Uterus (tissue), 4 donors: Measurements from ENCODE around the gene IFNG-AS1. TPM values are rescaled to one million over a fixed set of nuclear protein-coding genes. Genes with fewer than 3 reads are reported as not detected.

ENCODE experiments used
- DNase-seq, 2 donors: peaks; one replicate each; pipeline ENCODE4 v3.0.0-alpha.2; 2019 to 2020
- H3K27ac ChIP-seq, 2 donors: fragments of 200-600 bp; sonication (generic); 1 replicate in 1 of 2; 2 replicates in 1 of 2; pipeline ENCODE4 v1.5.1; 2016 to 2018
- H3K27me3 ChIP-seq, 2 donors: fragments of 200-600 bp; sonication (generic); one replicate each; pipeline ENCODE4 v1.5.1; 2018 to 2019; ENCODE audit warnings: control low read depth in 1 of 2
- H3K36me3 ChIP-seq, 2 donors: fragments of 200-600 bp; sonication (generic); one replicate each; pipeline ENCODE4 v1.5.1; 2019; ENCODE audit warnings: control low read depth in 1 of 2
- H3K4me1 ChIP-seq, 2 donors: fragments of 200-600 bp; sonication (generic); one replicate each; pipeline ENCODE4 v1.5.1; 2018 to 2019; ENCODE audit warnings: control low read depth in 1 of 2
- H3K4me3 ChIP-seq, 2 donors: fragments of 200-600 bp; sonication (generic); 1 replicate in 1 of 2; 2 replicates in 1 of 2; pipeline ENCODE4 v1.5.1; 2018 to 2019; ENCODE audit warnings: mild to moderate bottlenecking in 1 of 2
- H3K9me3 ChIP-seq, 2 donors: fragments of 200-600 bp; sonication (generic); one replicate each; pipeline ENCODE4 v1.5.1; 2019; ENCODE audit warnings: control low read depth in 1 of 2
- CTCF ChIP-seq, 4 experiments: fragments of 200-600 bp in 2 of 4; fragments of 450-650 bp in 2 of 4; sonication (generic) in 2 of 4; IDR thresholded peaks; one replicate each; pipeline ENCODE4 v1.5.1; 2016 to 2019; ENCODE audit warnings: antibody characterized with exemption in 4 of 4, mild to moderate bottlenecking in 2 of 4, moderate library complexity in 1 of 4
- POLR2A ChIP-seq, 2 donors: fragments of 450-650 bp; IDR thresholded peaks; one replicate each; pipeline ENCODE4 v1.6.1; 2016; ENCODE audit warnings: antibody characterized with exemption in 2 of 2, mild to moderate bottlenecking in 1 of 2, moderate library complexity in 1 of 2
- intact Hi-C: fragments of 100-400 bp; cut with DNase I; formaldehyde crosslinking; loops from one replicate; pipeline ENCODE4 v1.15.1; 2023; ENCODE audit warnings: low total_unique reads
- total RNA-seq, 4 donors: library from RNA; depleted of rRNA in 3 of 4; stranded (reverse); fragments of >200 nt in 3 of 4; gene quantifications; one replicate each; pipeline versions ENCODE4 v1.1.0 to v1.2.4, GENCODE V29; 2014 to 2023
- donor health status: DM: yes; HTN: yes; CAD: no.

The IFNG-AS1 gene
- total RNA-seq, 4 donors from 2014 or later: not detected

GRCh38 chr12:68056300-68056699 lies 67.1 kb downstream of the IFNG-AS1 start:
- H3K27me3 ChIP-seq: no peaks in the 10 kb centered on the region
- no peak overlapping the region for H3K4me3 ChIP-seq
- H3K4me1 ChIP-seq: no peaks in the 10 kb centered on the region
- intact Hi-C loops: no loop called here
- no peaks in the 10 kb centered on the region for H3K9me3 ChIP-seq
- H3K36me3 ChIP-seq: no peaks in the 10 kb centered on the region
- H3K27ac ChIP-seq: no peak overlapping the region
- TF ChIP-seq POLR2A (IDR thresholded peaks at IDR 0.05): no peak
- no peak for TF ChIP-seq CTCF (IDR thresholded peaks at IDR 0.05)
- no peak for DNase-seq

GRCh38 chr12:68063900-68064590 lies 74.8 kb downstream of the IFNG-AS1 start:
- no peaks in the 10 kb centered on the region for H3K36me3 ChIP-seq
- TF ChIP-seq POLR2A (IDR thresholded peaks at IDR 0.05) (no peak), CTCF (IDR thresholded peaks at IDR 0.05) (no peak)
- DNase-seq: no peak
- H3K27ac ChIP-seq: no peak overlapping the region
- no peak overlapping the region for H3K4me3 ChIP-seq
- H3K4me1 ChIP-seq: no peaks in the 10 kb centered on the region
- no peaks in the 10 kb centered on the region for H3K27me3 ChIP-seq
- H3K9me3 ChIP-seq: no peaks in the 10 kb centered on the region
- intact Hi-C loops: no loop called here

- H3K4me1 ChIP-seq: no peaks in the 10 kb centered on the region
- intact Hi-C loops: no loop called here
- no peak overlapping the region for H3K27ac ChIP-seq
- no peaks in the 10 kb centered on the region for H3K9me3 ChIP-seq
- H3K4me3 ChIP-seq: no peak overlapping the region
- no peaks in the 10 kb centered on the region for H3K36me3 ChIP-seq
- H3K27me3 ChIP-seq: no peaks in the 10 kb centered on the region
- no peak for DNase-seq
- TF ChIP-seq POLR2A (IDR thresholded peaks at IDR 0.05): no peak
- TF ChIP-seq CTCF (IDR thresholded peaks at IDR 0.05): no peak
Observed at GRCh38 chr12:68065163-68065562, 75.9 kb downstream of the IFNG-AS1 start.

- Histone ChIP-seq H3K27me3 (no peaks in the 10 kb centered on the region), H3K27ac (no peak overlapping the region), H3K9me3 (no peaks in the 10 kb centered on the region), H3K4me1 (no peaks in the 10 kb centered on the region), H3K36me3 (no peaks in the 10 kb centered on the region), H3K4me3 (no peak overlapping the region)
- TF ChIP-seq CTCF (IDR thresholded peaks at IDR 0.05): no peak
- TF ChIP-seq POLR2A (IDR thresholded peaks at IDR 0.05): no peak
- intact Hi-C loops: no loop called here
- DNase-seq: no peak
Observed at GRCh38 chr12:68065687-68066086, 76.4 kb downstream of the IFNG-AS1 start.

GRCh38 chr12:68067762-68068376 lies 78.6 kb downstream of the IFNG-AS1 start:
- Histone ChIP-seq H3K27me3 (no peaks in the 10 kb centered on the region), H3K9me3 (no peaks in the 10 kb centered on the region), H3K4me3 (no peak overlapping the region), H3K36me3 (no peaks in the 10 kb centered on the region), H3K4me1 (no peaks in the 10 kb centered on the region), H3K27ac (no peak overlapping the region)
- TF ChIP-seq POLR2A (IDR thresholded peaks at IDR 0.05) (no peak), CTCF (IDR thresholded peaks at IDR 0.05) (no peak)
- intact Hi-C loops: no loop called here
- DNase-seq: no peak
